Measurements from ENCODE around the gene SCGB2A2.

Gene SCGB2A2

GRCh38 chr11:62307950-62308349 lies 38.0 kb downstream of the SCGB2A2 start:
- DNase-seq = no peak

- DNase-seq = no peak
These were observed 40.0 kb downstream of the SCGB2A2 start for GRCh38 chr11:62309991-62310390.

DNA sequence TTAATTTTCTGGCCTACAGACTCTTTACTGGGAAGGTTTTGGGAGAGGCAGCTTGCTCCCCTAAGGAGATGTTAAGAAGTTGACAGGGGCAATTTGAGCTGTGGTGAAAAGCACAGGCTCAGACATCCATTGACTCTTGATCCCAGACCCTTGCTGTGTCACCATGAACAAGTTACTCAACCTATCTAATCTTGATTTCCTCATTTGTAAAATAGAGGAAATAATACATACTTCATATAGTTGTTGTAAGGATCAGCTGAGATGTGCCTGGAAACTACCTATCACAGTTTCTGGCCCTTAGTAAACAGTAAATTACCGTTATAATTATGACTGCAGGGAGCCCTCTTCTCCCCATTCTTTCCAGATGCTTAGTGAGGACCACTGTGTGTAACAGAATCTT lies 45.5 kb downstream of the SCGB2A2 start:
- DNase-seq = no peak

GRCh38 chr11:62322524-62322923 lies 52.6 kb downstream of the SCGB2A2 start:
- no peak for DNase-seq

All from NCI-H1417 (cell line).